ENCODE results near the gene NUP50.

NUP50 gene

GRCh38 chr22:45217345-45217744 lies 53.6 kb downstream of the NUP50 start:
- TF ChIP-seq CTCF (IDR thresholded peaks at IDR 0.05; ENCODE audit: low read depth, low read length) = no peak
- DNase-seq (ENCODE audit: extremely low read depth, low read depth) = no peak

GRCh38 chr22:45217806-45218205 lies 54.1 kb downstream of the NUP50 start:
- no peak for DNase-seq (ENCODE audit: extremely low read depth, low read depth)
- no peak for TF ChIP-seq CTCF (IDR thresholded peaks at IDR 0.05; ENCODE audit: low read depth, low read length)

GRCh38 chr22:45218976-45219375 lies 55.3 kb downstream of the NUP50 start:
- TF ChIP-seq CTCF (IDR thresholded peaks at IDR 0.05; ENCODE audit: low read depth, low read length) = no peak
- no peak for DNase-seq (ENCODE audit: extremely low read depth, low read depth)

- TF ChIP-seq CTCF (IDR thresholded peaks at IDR 0.05; ENCODE audit: low read depth, low read length) = no peak
Measured at GRCh38 chr22:45221201-45221600, 57.5 kb downstream of the NUP50 start.

GRCh38 chr22:45223304-45224117 lies 59.8 kb downstream of the NUP50 start:
- no peak for DNase-seq (ENCODE audit: extremely low read depth, low read depth)
- TF ChIP-seq CTCF (IDR thresholded peaks at IDR 0.05; ENCODE audit: low read depth, low read length) = no peak

More at GRCh38 chr22:45221201-45221600, 57.5 kb downstream of the NUP50 start:
- no peak for DNase-seq (ENCODE audit: extremely low read depth, low read depth)

GRCh38 chr22:45224331-45224730 lies 60.6 kb downstream of the NUP50 start:
- no peak for TF ChIP-seq CTCF (IDR thresholded peaks at IDR 0.05; ENCODE audit: low read depth, low read length)
- DNase-seq (ENCODE audit: extremely low read depth, low read depth) = no peak

- no peak for DNase-seq (ENCODE audit: extremely low read depth, low read depth)
- no peak for TF ChIP-seq CTCF (IDR thresholded peaks at IDR 0.05; ENCODE audit: low read depth, low read length)
Measured at GRCh38 chr22:45224988-45225731, 61.4 kb downstream of the NUP50 start.

All from AG09319 (cell line).